NCI-H2081 treated with DMSO at 0.1 percent for 48 hours (cell line): Measurements from ENCODE around the gene LRP1B.
"Not testable (repeated sequence)": the region's sequence is repeated elsewhere in the genome, so short reads cannot be mapped to it uniquely, and the experiment has no call there.

ENCODE experiments used
- DNase-seq: peaks from one replicate; lab custom pipeline; 2025; lab: John Stamatoyannopoulos, UW

LRP1B gene

GRCh38 chr2:141878016-141878415 lies 252.8 kb downstream of the LRP1B start:
- no peak for DNase-seq

- no peak for DNase-seq
These were observed 258.7 kb downstream of the LRP1B start for GRCh38 chr2:141871913-141872634.

- no peak for DNase-seq
These were observed 261.2 kb downstream of the LRP1B start for GRCh38 chr2:141869572-141869971.

- DNase-seq, result no peak
These were observed 266.9 kb downstream of the LRP1B start for GRCh38 chr2:141863964-141864363.

GRCh38 chr2:141856215-141856919 lies 274.4 kb downstream of the LRP1B start:
- DNase-seq, result no peak

- no peak for DNase-seq
These were observed 282.6 kb downstream of the LRP1B start for GRCh38 chr2:141848191-141848590.

- DNase-seq, result no peak
These were observed 286.6 kb downstream of the LRP1B start for GRCh38 chr2:141844231-141844630.

- DNase-seq, result no peak
These were observed 295.7 kb downstream of the LRP1B start for GRCh38 chr2:141835103-141835502.

- no peak for DNase-seq
These were observed 302.1 kb downstream of the LRP1B start for GRCh38 chr2:141828761-141829160.

GRCh38 chr2:141824790-141825189 lies 306.0 kb downstream of the LRP1B start:
- no peak for DNase-seq

- no peak for DNase-seq
These were observed 309.9 kb downstream of the LRP1B start for GRCh38 chr2:141820893-141821292.

GRCh38 chr2:141815320-141815719 lies 315.5 kb downstream of the LRP1B start:
- not testable (repeated sequence) for DNase-seq

GRCh38 chr2:141814150-141814549 lies 316.7 kb downstream of the LRP1B start:
- DNase-seq, result no peak

GRCh38 chr2:141810148-141810547 lies 320.7 kb downstream of the LRP1B start:
- no peak for DNase-seq

- DNase-seq, result no peak
These were observed 324.7 kb downstream of the LRP1B start for GRCh38 chr2:141806090-141806489.

GRCh38 chr2:141805302-141805701 lies 325.5 kb downstream of the LRP1B start:
- DNase-seq, result no peak

- no peak for DNase-seq
These were observed 334.4 kb downstream of the LRP1B start for GRCh38 chr2:141796449-141796848.

GRCh38 chr2:141791521-141791920 lies 339.3 kb downstream of the LRP1B start:
- no peak for DNase-seq

GRCh38 chr2:141782574-141782973 lies 348.2 kb downstream of the LRP1B start:
- DNase-seq, result no peak

- DNase-seq, result no peak
These were observed 352.4 kb downstream of the LRP1B start for GRCh38 chr2:141778315-141778835.

- no peak for DNase-seq
These were observed 360.3 kb downstream of the LRP1B start for GRCh38 chr2:141770530-141770929.

- no peak for DNase-seq
These were observed 363.1 kb downstream of the LRP1B start for GRCh38 chr2:141767691-141768090.

GRCh38 chr2:141767051-141767450 lies 363.8 kb downstream of the LRP1B start:
- no peak for DNase-seq
